Measurements from ENCODE around the gene RSPH1. TPM values are rescaled to one million over a fixed set of nuclear protein-coding genes. Genes with fewer than 3 reads are reported as not detected.

The RSPH1 gene
- total RNA-seq, 1 experiment from 2014 or later: 1.5 TPM

DNA sequence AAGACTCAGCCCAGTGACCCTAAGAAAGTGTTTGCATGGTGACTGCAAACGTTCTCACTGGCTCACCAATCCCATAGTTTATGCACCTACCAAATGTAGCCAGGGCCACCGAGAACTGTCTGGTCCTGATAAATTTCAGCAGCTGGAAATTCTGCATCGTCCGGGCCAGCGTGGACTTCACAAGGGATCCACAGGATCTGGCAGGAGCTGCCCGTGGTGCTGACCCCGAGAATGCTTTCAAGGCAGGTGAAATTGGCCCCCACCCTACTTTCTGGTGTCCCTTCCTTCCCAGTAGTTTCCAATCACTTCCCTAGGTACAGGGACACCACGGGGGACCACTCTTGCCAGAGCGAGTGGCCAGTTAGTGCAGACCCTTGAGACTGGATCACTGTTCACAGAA, 66.2 kb downstream of the RSPH1 start:
- ChIA-PET CTCF (no interaction called here), RAD21 (ENCODE audit: low non-redundant PET in 1 of 2, low total read pairs in 2 of 2, uncharacterized antibody in 2 of 2, unreplicated experiment in 2 of 2) (no interaction called here)
- DNase-seq (ENCODE audit: low read depth, low spot score): no peak

More for the DNA sequence above, 66.2 kb downstream of the RSPH1 start:
- Histone ChIP-seq H2AFZ (ENCODE audit: low read depth, low read length, poor library complexity, severe bottlenecking) (no peak overlapping the region), H3K36me3 (ENCODE audit: control insufficient read depth in 1 of 2, insufficient read depth in 2 of 2, low read length in 2 of 2) (no peaks in the 10 kb centered on the region), H3K79me2 (ENCODE audit: insufficient read depth, low read length) (no peaks in the 10 kb centered on the region), H3K4me2 (ENCODE audit: low read length) (no peak overlapping the region), H3K4me1 (ENCODE audit: control insufficient read depth in 1 of 2, insufficient read depth in 2 of 2, low read length in 2 of 2) (0 out of 4 replicates have a peak, but pooled peaks cover 0 to 5% of the 10 kb centered on the region in 2 experiments), H3K4me3 (replicated peaks in 1 of 2; ENCODE audit: low read depth in 1 of 2, low read length in 2 of 2) (no peak overlapping the region), H3K9ac (ENCODE audit: low read length) (no peak overlapping the region), H3K9me3 (ENCODE audit: control insufficient read depth in 1 of 2, insufficient read depth in 1 of 2, low read depth in 1 of 2, low read length in 2 of 2) (no peaks in the 10 kb centered on the region), H3K9me2 (ENCODE audit: insufficient read depth) (no peaks in the 10 kb centered on the region), H4K20me1 (ENCODE audit: insufficient read depth) (no peaks in the 10 kb centered on the region), H3K27ac (ENCODE audit: low read depth, low read length) (no peak overlapping the region), H3K27me3 (ENCODE audit: insufficient read depth, low read length) (peaks cover 42% of the 10 kb centered on the region; the same call in 1 of the 2 replicates)
- POLR2A ChIA-PET: no interaction called here
- ATAC-seq: no peak
- TF ChIP-seq SIN3A (IDR thresholded peaks at IDR 0.05; ENCODE audit: low read depth): no peak
- TF ChIP-seq ZNF274 (IDR thresholded peaks at IDR 0.05; ENCODE audit: low read depth, low read length): no peak
- TF ChIP-seq SP1 (IDR thresholded peaks at IDR 0.05; ENCODE audit: low read depth): no peak
- TF ChIP-seq, protein P1, sequence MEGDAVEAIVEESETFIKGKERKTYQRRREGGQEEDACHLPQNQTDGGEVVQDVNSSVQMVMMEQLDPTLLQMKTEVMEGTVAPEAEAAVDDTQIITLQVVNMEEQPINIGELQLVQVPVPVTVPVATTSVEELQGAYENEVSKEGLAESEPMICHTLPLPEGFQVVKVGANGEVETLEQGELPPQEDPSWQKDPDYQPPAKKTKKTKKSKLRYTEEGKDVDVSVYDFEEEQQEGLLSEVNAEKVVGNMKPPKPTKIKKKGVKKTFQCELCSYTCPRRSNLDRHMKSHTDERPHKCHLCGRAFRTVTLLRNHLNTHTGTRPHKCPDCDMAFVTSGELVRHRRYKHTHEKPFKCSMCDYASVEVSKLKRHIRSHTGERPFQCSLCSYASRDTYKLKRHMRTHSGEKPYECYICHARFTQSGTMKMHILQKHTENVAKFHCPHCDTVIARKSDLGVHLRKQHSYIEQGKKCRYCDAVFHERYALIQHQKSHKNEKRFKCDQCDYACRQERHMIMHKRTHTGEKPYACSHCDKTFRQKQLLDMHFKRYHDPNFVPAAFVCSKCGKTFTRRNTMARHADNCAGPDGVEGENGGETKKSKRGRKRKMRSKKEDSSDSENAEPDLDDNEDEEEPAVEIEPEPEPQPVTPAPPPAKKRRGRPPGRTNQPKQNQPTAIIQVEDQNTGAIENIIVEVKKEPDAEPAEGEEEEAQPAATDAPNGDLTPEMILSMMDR (IDR thresholded peaks at IDR 0.05 in 2 of 3, conservative IDR thresholded peaks at IDR 0.05 in 1 of 3; ENCODE audit: borderline replicate concordance in 1 of 3, insufficient read depth in 1 of 3, low read depth in 2 of 3, low read length in 2 of 3): no peak
- TF ChIP-seq JUND (IDR thresholded peaks at IDR 0.05): no peak
- TF ChIP-seq, protein P2, sequence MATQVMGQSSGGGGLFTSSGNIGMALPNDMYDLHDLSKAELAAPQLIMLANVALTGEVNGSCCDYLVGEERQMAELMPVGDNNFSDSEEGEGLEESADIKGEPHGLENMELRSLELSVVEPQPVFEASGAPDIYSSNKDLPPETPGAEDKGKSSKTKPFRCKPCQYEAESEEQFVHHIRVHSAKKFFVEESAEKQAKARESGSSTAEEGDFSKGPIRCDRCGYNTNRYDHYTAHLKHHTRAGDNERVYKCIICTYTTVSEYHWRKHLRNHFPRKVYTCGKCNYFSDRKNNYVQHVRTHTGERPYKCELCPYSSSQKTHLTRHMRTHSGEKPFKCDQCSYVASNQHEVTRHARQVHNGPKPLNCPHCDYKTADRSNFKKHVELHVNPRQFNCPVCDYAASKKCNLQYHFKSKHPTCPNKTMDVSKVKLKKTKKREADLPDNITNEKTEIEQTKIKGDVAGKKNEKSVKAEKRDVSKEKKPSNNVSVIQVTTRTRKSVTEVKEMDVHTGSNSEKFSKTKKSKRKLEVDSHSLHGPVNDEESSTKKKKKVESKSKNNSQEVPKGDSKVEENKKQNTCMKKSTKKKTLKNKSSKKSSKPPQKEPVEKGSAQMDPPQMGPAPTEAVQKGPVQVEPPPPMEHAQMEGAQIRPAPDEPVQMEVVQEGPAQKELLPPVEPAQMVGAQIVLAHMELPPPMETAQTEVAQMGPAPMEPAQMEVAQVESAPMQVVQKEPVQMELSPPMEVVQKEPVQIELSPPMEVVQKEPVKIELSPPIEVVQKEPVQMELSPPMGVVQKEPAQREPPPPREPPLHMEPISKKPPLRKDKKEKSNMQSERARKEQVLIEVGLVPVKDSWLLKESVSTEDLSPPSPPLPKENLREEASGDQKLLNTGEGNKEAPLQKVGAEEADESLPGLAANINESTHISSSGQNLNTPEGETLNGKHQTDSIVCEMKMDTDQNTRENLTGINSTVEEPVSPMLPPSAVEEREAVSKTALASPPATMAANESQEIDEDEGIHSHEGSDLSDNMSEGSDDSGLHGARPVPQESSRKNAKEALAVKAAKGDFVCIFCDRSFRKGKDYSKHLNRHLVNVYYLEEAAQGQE (IDR thresholded peaks at IDR 0.05; ENCODE audit: low read depth): peak; percentile 56
- no peak for TF ChIP-seq RAD21 (IDR thresholded peaks at IDR 0.05; ENCODE audit: low read depth)
- TF ChIP-seq ELF1 (IDR thresholded peaks at IDR 0.05; ENCODE audit: borderline replicate concordance, low read depth): no peak
- no peak for TF ChIP-seq TCF7L2 (IDR thresholded peaks at IDR 0.05; ENCODE audit: borderline replicate concordance, extremely low read depth, insufficient read depth, insufficient read length)
- BruUV-seq (replicated peaks): no TSS peak
- intact Hi-C loops (cut with micrococcal nuclease): no loop called here
